DND-41 (cell line): ENCODE data around the gene PPP4R3A.

Experiments
- EZH2 ChIP-seq: IDR thresholded peaks from 3 replicates; pipeline ENCODE4 v1.6.1; 2012; ENCODE audit warnings: borderline replicate concordance, low read depth, mild to moderate bottlenecking, moderate library complexity, low read length, inconsistent platforms; ENCODE audit not compliant: severe bottlenecking
- TF ChIP-seq, protein P1 (sequence below): IDR thresholded peaks from 2 replicates; pipeline ENCODE4 v1.5.1; 2012; ENCODE audit warnings: borderline replicate concordance, low read length, moderate library complexity, mild to moderate bottlenecking; ENCODE audit not compliant: poor library complexity, severe bottlenecking; ENCODE audit errors: extremely low read depth

- TF ChIP-seq, protein P1, sequence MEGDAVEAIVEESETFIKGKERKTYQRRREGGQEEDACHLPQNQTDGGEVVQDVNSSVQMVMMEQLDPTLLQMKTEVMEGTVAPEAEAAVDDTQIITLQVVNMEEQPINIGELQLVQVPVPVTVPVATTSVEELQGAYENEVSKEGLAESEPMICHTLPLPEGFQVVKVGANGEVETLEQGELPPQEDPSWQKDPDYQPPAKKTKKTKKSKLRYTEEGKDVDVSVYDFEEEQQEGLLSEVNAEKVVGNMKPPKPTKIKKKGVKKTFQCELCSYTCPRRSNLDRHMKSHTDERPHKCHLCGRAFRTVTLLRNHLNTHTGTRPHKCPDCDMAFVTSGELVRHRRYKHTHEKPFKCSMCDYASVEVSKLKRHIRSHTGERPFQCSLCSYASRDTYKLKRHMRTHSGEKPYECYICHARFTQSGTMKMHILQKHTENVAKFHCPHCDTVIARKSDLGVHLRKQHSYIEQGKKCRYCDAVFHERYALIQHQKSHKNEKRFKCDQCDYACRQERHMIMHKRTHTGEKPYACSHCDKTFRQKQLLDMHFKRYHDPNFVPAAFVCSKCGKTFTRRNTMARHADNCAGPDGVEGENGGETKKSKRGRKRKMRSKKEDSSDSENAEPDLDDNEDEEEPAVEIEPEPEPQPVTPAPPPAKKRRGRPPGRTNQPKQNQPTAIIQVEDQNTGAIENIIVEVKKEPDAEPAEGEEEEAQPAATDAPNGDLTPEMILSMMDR = no peak
- no peak for TF ChIP-seq EZH2
Measured at GRCh38 chr14:91496790-91497189, 13.3 kb downstream of the PPP4R3A start.
